Measurements from ENCODE around the gene CPN1.
"Not testable (repeated sequence)": the region's sequence is repeated elsewhere in the genome, so short reads cannot be mapped to it uniquely, and the experiment has no call there.

CPN1 gene

DNA sequence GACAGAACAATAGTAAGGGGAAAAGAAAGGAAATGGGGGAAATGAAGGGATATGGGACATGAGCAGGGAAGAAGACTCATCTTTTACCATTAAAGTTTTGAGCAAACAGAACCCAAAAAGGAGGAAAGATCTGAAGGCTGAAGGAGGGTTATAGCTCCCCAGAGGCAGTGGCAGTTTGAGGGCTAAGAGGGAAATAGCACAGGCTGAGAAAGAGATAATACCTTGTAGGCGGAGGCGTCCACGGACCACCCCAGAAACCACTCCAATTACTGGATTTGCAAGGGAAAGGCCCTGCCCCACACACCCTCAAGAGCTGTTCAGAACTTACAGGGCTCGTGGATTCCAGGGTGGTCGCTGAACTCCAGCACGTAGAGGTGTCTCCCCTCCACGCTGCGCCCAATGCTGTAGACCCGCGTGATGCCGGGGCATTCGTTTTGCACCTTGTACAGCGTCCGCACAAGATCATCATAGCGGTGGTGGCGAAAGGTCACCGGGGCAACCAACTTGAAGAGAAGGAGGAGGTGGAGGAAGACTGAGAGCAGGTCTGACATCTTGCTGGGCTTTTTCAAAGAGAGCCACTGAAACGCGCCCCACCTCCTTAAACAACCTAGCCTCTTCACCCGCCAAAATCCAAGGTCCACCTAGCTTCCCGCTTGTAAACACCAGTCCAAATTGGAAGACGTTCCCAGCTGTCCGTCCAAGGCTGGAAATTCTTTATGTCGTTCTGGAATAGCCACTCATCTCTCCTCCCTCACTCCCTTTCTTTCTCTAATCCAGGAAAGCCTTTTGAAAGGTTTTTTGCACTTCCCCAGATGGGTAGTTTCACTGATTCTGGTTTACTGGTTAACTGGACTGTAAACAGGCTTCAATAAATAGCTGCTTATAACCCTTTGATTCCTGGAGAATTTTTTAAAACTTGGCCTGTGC lies at the start of gene CPN1:
TSS of gene CPN1 (minus strand) at position 795 of the 927 bp plus-strand sequence. CDS start at position 551, 244 bp downstream.
- DNase-seq (ENCODE audit: low spot score): no peak

DNA sequence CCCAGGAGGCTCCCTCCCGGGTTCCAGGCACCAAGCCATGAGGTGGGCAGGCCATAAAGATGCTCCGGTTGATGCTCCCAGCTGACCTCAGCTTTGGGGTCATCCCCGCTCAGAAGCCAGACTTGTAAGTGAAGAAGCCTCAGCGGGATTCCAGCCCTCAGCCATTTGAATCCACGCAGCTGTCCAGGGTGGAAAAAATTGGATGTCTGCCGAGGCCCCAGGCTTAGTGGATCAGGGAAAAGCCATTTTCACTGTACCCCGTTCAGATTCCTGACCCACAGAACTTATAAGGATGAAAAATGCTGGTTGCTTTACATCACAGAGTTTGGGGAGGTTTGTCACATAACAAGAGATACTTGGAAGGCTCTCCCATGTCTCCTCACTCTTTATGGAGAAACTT lies 49.2 kb upstream of the CPN1 start:
- DNase-seq (ENCODE audit: low spot score): no peak

DNA sequence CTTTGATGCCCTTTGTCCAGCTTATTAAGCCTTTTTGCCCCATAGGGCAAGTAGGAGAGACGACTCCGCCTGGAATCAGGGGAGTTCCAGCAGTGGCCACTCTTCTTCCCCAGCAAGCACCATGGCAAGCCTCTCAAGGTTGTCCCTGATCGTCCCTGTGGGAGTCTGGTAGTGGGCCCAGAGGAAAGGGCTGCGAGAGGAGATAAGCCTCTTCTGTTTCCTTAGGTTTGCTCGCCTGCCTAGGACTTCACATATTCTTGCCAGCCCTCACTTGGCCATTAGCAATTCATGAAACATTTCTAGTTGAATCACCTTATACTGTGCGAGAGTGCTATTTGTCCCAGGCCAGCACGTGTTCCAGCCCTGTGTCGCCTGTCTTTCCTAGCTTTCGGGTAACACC lies 47.8 kb upstream of the CPN1 start:
- DNase-seq (ENCODE audit: low spot score): no peak

DNA sequence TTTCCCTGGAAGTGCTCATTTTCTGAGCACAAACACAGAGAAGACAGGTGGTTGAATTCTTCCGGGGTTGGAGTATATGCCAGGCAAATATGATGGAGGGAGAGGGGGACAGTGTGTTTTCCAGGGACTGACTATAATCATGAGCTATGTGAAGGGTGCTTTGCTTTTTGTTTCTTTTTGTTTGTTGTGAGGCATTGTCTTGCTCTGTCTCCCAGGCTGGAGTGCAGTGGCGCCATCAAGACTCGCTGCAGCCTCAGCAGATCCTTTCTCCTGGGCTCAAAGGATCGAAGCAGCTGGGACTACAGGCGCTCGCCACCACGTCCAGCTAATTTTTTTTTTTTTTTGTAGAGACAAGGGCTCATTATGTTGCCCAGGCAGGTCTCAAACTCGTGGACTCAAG lies 47.3 kb upstream of the CPN1 start:
- DNase-seq (ENCODE audit: low spot score): no peak

DNA sequence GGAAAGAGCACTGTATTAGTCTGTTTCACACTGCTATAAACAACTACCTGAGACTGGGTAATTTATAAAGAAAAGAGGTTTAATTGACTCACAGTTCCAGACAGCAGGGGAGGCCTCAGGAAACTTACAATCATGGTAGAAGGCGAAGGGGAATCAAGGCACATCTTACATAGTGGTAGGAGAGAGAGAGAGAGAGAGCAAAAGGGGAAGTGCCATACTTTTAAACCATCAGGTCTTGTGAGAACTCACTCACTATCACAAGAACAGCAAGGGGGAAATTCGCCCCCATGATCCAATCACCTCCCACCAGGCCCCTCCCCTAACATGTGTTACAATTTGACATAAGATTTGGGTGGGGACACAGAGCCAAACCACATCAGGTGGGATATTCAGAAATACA lies 43.7 kb upstream of the CPN1 start:
- not testable (repeated sequence) for DNase-seq (ENCODE audit: low spot score)

DNA sequence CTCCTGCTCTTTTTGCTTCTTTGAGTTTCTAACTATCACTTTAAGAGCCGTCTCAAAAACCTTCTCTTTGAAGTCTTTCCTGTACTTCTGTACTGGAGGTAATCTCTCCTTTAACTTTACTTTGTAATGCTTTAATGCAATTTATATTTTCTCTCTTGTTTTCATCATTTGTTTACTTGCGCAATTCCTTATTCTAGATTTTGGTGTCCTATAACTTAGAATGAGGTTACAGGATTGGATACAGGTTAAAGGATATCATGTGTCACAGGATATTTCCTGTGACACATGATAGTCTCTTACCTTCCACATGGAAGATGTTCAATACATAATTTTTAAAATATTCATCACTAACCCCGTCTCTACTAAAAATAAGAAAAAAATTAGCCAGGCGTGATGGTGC lies 42.4 kb upstream of the CPN1 start:
- DNase-seq (ENCODE audit: low spot score): no peak

DNA sequence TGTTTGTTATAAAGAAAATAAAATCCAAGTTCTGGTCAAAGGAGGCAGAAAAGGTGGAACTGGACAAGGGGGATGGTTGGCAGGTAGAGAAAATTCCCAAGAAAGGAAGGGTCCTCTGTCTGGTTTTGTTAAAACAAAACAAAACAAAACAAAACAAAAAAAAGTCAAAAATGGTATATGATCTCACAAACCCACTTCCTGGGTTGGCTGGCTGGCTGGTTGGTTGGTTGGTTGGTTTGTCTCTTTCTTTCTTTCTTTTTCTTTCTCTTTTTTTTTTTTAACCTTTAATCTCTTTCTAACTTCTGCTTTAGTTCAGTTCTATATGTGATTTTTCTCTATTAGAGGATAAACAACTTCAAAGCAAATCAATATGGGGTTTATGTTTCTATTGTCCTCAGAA lies 41.1 kb upstream of the CPN1 start:
- DNase-seq (ENCODE audit: low spot score): no peak

DNA sequence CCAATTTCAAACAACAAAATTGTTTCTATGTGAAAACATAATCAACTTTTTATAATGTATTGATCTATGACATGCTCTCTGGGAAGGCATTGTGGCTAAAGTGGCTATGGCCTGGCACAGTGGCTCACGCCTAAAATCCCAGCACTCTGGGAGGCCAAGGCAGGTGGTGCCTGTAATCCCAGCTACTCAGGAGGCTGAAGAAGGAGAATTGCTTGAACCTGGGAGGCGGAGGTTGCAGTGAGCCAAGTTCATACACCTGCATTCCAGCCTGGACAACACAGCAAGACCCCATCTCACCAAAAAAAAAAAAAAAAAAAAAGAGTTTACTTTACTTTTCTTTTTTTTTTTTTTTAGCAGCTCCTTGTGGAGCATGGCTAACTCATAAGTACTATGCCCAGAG lies 38.9 kb upstream of the CPN1 start:
- no peak for DNase-seq (ENCODE audit: low spot score)

DNA sequence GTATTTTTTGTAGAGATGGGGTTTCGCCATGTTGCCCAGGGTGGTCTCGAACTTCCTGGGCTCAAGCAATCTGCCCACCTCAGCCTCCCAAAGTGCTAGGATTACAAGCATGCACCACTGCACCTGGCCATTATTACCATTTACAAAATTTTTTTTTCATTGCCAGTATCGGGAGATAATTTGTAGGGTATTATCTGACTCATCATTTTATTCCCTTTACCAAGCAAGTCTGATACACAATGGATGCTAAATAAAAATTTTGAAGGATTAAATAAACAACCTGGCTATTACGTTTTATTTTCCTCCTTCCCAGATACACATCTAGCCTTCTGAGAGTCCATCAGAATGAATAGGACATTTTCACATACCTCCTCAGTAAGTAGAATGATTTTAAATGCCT lies 38.1 kb upstream of the CPN1 start:
- no peak for DNase-seq (ENCODE audit: low spot score)

DNA sequence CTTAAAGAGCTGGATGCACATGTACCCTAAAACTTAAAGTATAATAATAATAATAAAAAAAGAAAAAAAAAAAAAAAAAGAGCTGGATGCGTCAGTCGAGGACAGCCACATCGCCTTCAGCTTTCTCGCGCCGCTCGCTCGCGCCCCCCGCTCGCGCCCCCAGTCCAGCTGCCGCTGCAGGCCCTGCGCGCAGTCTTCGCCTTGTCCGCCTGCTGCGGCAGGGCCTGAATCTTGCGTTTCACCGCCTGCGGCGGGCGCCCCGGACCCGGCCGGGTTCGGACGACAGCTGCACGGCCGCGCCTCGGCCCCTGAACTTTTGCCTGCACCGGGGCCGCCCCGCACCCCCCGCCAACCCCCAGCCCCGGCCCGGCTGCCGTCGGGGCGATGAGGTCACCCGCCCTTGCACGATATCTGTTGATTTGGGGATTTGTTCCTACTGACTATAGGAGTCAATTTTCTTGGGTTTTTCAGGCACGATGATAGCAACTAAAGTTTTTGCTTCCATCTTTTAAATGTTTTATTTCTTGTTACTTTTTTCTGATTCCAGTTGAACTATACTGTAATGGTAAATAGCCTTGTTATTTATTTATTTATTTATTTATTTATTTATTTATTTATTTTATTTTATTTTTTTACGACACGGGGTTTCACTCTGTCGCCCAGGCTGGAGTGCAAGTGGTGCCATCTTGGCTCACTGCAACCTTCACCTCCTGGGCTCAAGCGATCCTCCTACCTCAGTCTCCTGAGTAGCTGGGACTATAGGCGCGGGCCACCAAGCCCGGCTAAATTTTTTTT lies 33.5 kb upstream of the CPN1 start:
- DNase-seq (ENCODE audit: low spot score): no peak

DNA sequence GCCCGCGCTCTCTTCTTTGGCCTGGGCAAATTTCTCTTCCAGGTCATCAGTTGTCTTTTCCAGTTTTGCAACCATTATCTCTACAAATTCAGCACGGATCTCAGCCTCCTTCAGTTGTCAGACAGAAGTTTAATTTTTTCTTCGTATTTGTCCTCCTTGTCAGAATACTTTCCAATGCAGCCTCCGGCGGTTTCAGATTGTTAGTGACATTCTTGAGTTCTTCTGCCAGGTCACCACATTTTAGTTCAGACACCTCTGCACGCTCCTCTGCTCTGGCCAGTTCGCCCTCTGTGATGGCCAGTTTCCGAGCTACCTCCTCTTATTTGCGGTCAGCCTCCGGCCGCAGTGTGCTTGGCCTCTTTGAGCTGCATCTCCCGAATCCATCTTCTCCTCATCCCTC lies 32.8 kb upstream of the CPN1 start:
- DNase-seq (ENCODE audit: low spot score): no peak

DNA sequence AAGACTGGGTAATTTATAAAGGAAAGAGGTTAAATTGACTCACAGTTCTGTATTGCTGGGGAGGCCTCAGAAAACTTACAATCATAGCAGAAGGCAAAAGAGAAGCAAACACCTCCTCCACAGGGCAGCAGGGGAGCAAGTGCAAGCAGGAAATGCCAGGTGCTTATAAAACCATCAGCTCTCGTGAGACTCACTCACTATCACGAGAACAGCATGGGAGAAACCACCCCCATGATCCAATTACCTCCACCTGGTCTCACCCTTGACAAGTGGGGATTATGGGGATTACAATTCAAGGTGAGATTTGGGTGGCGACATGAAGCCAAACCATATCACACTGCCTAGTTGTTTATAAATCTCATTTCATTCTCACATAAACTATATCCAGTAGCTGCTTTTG lies 28.0 kb upstream of the CPN1 start:
- no peak for DNase-seq (ENCODE audit: low spot score)

DNA sequence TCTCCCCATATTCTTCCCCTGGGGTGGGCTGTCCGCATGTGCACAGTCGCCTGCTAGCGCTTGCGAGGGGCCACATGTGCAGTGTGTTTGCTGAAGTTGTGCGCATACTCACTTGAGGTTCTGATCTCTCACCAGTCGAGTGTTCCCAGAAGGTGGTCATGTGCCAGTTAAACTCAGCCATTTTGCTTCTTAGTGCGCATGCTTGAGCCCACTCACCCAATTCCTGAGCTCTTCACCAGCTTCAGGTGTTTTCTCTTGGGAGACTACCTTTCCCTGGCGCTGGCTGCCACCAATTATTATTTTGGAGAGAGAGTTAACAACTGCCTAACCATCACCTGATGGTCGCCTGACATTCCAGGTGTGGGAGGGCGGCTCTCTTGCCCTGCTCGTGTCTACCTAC lies 25.2 kb upstream of the CPN1 start:
- DNase-seq (ENCODE audit: low spot score): no peak

DNA sequence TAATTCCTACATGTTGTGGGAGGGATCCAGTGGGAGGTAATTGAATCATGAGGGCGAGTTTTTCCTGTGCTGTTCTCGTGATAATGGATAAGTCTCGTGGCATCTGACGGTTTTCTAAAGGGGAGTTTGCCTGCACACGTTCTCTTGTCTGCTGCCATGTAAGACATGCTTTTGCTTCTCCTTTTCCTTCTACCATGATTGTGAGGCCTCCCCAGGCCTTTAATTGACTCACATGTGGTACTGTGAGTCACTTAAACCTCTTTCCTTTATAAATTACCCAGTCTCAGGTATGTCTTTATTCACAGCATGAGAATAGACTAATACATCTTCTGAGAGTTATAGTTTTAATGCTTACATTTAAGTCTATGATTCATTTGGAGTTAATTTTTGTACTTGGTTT lies 22.6 kb upstream of the CPN1 start:
- no peak for DNase-seq (ENCODE audit: low spot score)

DNA sequence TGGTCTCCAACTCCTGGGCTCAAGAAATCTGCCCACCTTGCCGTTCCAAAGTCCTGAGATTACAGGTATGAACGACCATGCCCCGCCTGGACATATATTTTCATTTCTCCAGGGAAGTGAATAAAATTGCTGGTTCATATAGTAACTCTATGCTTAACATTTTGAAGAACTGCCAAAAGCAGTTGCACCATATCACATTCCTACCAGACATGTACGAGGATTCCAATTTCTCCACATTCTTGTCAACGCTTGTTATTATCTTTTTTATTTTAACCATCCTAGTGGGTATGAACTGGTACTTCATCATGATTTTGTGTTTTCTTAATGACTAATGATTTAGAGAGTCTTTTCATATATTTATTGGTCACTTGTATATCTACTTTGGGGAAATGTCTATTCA lies 21.9 kb upstream of the CPN1 start:
- no peak for DNase-seq (ENCODE audit: low spot score)

DNA sequence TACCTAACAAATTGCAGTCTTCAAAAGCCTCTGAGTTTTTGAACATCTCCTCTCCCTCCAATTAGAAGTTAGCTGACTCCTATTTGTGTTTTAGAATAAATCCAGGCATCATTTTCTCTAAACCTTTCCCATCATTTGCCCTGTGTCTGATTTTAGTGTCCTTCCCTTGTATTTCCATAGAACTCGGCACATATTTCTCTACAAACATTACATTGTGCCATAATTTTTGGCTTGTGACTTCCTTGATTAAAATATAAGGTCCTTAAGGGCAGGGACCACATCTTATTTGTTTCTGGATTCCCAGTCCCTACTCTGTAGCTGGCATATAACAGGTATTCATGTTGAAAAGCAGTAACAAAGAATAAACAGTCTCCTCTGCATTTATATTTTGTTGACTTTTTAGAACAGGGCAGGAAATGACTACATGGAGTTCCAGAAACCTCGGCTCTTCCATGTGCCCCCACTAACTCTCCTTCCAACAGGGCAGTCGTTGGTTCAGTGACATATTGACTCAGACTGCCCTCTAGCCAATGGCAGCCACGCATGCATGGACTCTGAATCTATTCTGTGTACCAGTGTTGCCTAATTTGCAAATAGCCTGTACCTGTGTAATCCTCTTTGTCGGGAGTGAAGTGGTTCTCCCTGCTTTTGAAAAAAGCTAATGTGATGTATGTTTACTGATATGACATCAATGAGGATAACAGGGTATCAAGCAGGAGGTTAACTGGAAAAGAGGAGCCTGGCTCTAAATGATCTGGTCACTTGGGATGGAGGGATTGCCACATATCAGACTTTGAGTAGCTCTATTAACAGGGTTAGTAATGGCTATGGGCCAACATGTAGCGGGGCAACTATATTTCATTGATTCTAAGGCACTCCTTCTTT lies 19.8 kb upstream of the CPN1 start:
- DNase-seq (ENCODE audit: low spot score): no peak

DNA sequence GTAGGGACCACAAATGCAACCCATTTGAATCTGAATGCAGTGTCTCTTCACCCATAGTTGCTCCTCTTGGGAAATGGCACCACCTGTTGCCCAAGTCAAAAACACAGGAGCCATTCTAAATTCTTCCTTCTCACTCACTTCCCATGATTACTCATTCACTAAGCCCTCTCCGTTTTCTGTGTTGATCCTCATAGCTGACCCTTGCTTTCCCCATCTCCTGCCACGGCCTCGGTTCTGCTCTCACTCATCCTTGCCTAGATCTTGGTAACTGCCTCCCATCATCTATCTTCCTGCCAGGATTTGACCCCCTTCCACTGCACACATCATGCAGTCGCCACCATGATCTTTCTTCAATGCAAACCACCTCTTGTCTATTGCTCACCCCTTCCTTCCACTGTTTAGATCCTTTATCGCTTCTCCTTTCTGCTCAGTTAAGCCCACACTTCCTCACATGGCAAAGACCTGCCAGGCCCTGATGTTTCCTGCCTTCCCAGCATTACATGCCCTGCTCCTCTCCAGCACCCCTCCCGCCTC lies 19.0 kb upstream of the CPN1 start:
- no peak for DNase-seq (ENCODE audit: low spot score)

DNA sequence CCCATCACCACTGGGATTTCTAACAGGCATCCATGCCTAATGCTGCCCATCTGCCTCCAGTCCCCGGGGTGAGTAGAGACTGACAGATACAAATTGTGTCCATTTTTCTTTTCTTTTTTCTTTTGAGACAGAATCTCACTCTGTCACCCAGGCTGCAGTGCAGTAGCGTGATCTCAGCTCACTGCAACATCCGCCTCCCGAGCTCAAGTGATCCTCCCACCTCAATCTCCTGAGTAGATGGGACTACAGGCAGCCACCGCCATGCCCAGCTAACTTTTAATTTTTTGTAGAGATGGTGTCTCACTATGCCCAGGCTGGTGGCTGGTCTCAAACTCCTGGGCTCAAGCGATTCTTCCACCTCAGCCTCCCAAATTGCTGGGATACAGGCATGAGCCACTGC lies 7.6 kb upstream of the CPN1 start:
- DNase-seq (ENCODE audit: low spot score): no peak

DNA sequence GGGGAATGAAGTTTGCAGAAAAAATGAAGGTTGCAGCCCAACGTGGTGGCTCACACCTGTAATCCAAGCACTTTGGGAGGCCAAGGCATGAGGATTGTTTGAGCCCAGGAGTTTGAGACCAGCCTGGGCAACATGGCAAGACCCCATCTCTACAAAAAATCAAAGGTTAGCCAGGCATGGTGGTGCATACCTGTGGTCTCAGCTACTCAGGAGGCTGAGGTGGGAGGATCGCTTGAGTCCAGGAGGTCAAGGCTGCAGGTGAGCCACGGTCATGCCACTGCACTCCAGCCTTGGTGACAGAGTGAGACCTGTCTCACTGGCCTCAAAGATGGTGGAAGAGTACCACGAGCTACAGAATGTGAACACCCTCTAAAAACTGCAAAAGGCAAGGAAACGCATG lies 5.0 kb upstream of the CPN1 start:
- not testable (repeated sequence) for DNase-seq (ENCODE audit: low spot score)

DNA sequence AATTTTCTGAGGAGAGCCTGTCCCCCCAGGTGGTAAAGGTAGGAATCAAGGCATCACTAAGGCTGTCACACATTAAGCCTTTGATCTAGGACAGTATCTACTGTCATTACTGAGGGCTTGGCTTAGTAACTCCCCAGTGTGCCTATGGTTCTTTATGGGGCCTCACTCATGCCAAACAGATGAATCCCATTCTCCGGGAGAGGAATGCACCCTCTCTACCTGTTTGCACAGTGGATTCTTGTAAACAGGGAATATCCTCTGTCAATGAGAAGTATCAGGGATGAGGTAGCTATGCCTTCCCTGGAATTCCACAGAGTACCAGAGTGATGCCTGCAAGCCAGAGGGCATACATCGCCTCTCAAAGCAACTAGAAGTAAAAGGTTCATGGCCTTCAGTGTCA lies 3.9 kb upstream of the CPN1 start:
- DNase-seq (ENCODE audit: low spot score): no peak

DNA sequence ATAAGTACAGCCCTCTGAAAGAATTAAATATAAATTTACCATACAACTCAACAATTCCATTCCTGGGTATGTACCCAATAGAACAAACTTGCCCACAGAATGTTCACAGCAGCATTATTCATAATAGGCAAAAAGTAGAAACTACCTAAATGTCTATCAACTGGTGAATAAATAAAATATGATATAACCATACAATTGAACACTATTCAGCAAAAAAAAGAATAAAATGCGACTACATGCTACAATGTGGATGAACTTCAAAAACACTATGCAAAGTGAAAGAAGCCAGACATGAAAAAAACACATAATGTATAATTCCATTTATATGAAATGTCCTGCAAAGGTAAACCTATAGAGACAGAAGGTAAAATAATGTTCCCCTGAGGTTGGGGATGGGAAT lies 2.0 kb upstream of the CPN1 start:
- no peak for DNase-seq (ENCODE audit: low spot score)

DNA sequence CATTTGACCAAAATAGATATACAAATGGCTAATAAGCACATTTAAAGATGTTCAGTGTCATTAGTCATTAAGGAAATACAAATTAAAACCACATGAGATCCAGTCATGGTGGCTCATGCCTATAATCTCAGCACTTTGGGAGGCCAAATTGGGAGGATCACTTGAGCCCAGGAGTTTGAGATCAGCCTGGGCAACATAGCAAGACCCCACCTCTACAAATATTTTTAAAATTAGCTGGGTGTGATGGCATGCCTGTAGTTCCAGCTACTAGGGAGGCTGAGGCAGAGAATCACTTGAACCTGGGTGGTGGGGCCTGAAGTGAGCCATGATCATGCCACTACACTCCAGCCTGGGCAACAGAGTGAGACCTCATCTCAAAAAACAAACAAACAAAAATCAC lies 607 bp upstream of the CPN1 start:
- DNase-seq (ENCODE audit: low spot score): not testable (repeated sequence)
